ENCODE results near the gene PRRT1B. TPM values are rescaled to one million over a fixed set of nuclear protein-coding genes. Genes with fewer than 3 reads are reported as not detected.

The PRRT1B gene
- total and polyA plus RNA-seq, 9 donors: 0.61 to 4.1 TPM; not detected in 7

GRCh38 chr9:131597246-131597645 is 51.9 kb downstream of the PRRT1B start:
- TF ChIP-seq CTCF (IDR thresholded peaks at IDR 0.05) (no peak), EP300 (IDR thresholded peaks at IDR 0.05) (no peak), POLR2A (IDR thresholded peaks at IDR 0.05) (no peak)
- H3K27me3 ChIP-seq: no peaks in the 10 kb centered on the region
- H3K27ac ChIP-seq: no peak overlapping the region
- H3K36me3 ChIP-seq: no peaks in the 10 kb centered on the region
- no peak overlapping the region for H3K4me3 ChIP-seq
- intact Hi-C loops (cut with DNase I): loop anchor here in 1 of 4 donors (10.0 kb wide), 1 partner anchor 638 kb away; no protein-coding TSS in a partner anchor
- no peaks in the 10 kb centered on the region for H3K4me1 ChIP-seq (ENCODE audit: insufficient read depth)
- DNase-seq: no peak
- no peaks in the 10 kb centered on the region for H3K9me3 ChIP-seq
- 92 to 96% (median 93%) methylated on average over 7 of the region's 7 CpGs for WGBS, 3 donors

GRCh38 chr9:131598121-131598520 is 52.8 kb downstream of the PRRT1B start:
- H3K27ac ChIP-seq: no peak overlapping the region
- H3K36me3 ChIP-seq: no peaks in the 10 kb centered on the region
- no peaks in the 10 kb centered on the region for H3K9me3 ChIP-seq
- TF ChIP-seq POLR2A (IDR thresholded peaks at IDR 0.05): no peak
- TF ChIP-seq EP300 (IDR thresholded peaks at IDR 0.05): no peak
- no peak for TF ChIP-seq CTCF (IDR thresholded peaks at IDR 0.05)
- no peak overlapping the region for H3K4me3 ChIP-seq
- DNase-seq: no peak
- H3K27me3 ChIP-seq: no peaks in the 10 kb centered on the region
- H3K4me1 ChIP-seq (ENCODE audit: insufficient read depth): no peaks in the 10 kb centered on the region
- 81 to 87% (median 85%) methylated on average over 17 of the region's 17 CpGs for WGBS, 3 donors
- intact Hi-C loops (cut with DNase I): loop anchor here in 1 of 4 donors (10.0 kb wide), 1 partner anchor 637 kb away; no protein-coding TSS in a partner anchor

- WGBS, 3 donors: 80 to 86% (median 84%) methylated on average over 14 of the region's 14 CpGs
- Histone ChIP-seq H3K27me3 (no peaks in the 10 kb centered on the region), H3K27ac (no peak overlapping the region), H3K4me3 (no peak overlapping the region), H3K9me3 (no peaks in the 10 kb centered on the region), H3K36me3 (no peaks in the 10 kb centered on the region), H3K4me1 (ENCODE audit: insufficient read depth) (no peaks in the 10 kb centered on the region)
- intact Hi-C loops (cut with DNase I): loop anchor here in 1 of 4 donors (5.0 kb wide), 1 partner anchor 141 kb away; the partner anchor contains the start of gene RAPGEF1
- no peak for DNase-seq
- no peak for TF ChIP-seq POLR2A (IDR thresholded peaks at IDR 0.05)
These were observed 56.4 kb downstream of the PRRT1B start for GRCh38 chr9:131601683-131602181.

GRCh38 chr9:131603199-131603598 is 57.9 kb downstream of the PRRT1B start:
- Histone ChIP-seq H3K9me3 (no peaks in the 10 kb centered on the region), H3K27me3 (no peaks in the 10 kb centered on the region), H3K27ac (no peak overlapping the region), H3K36me3 (no peaks in the 10 kb centered on the region), H3K4me1 (ENCODE audit: insufficient read depth) (peaks cover 4% of the 10 kb centered on the region), H3K4me3 (no peak overlapping the region)
- intact Hi-C loops (cut with DNase I): loop anchor here in 1 of 4 donors (5.0 kb wide), 1 partner anchor 139 kb away; the partner anchor contains the start of gene RAPGEF1
- no peak for DNase-seq
- WGBS, 3 donors: 94 to 97% (median 95%) methylated on average over 9 of the region's 9 CpGs
- TF ChIP-seq POLR2A (IDR thresholded peaks at IDR 0.05): no peak
- TF ChIP-seq CTCF (IDR thresholded peaks at IDR 0.05): no peak
- TF ChIP-seq EP300 (IDR thresholded peaks at IDR 0.05): no peak

GRCh38 chr9:131603711-131604439 is 58.6 kb downstream of the PRRT1B start:
- 85 to 89% (median 87%) methylated on average over 14 to 16 of the region's 16 CpGs for WGBS, 3 donors
- intact Hi-C loops (cut with DNase I): loop anchor here in 1 of 4 donors (5.0 kb wide), 1 partner anchor 138 kb away; the partner anchor contains the start of gene RAPGEF1
- no peaks in the 10 kb centered on the region for H3K36me3 ChIP-seq

More at GRCh38 chr9:131603711-131604439, 58.6 kb downstream of the PRRT1B start:
- no peak for DNase-seq
- peaks cover 8% of the 10 kb centered on the region for H3K4me1 ChIP-seq (ENCODE audit: insufficient read depth)
- no peaks in the 10 kb centered on the region for H3K27me3 ChIP-seq
- TF ChIP-seq EP300 (IDR thresholded peaks at IDR 0.05): no peak
- no peak for TF ChIP-seq POLR2A (IDR thresholded peaks at IDR 0.05)
- TF ChIP-seq CTCF (IDR thresholded peaks at IDR 0.05): no peak
- H3K4me3 ChIP-seq: no peak overlapping the region
- H3K27ac ChIP-seq: no peak overlapping the region
- no peaks in the 10 kb centered on the region for H3K9me3 ChIP-seq
